Measurements from ENCODE around the gene TWF2. TPM values are rescaled to one million over a fixed set of nuclear protein-coding genes. Genes with fewer than 3 reads are reported as not detected.
A peak's percentile ranks its signal among the peaks of the same experiment; 100 is the strongest.

Gene TWF2
- total and polyA plus RNA-seq, 2 donors from 2014 or later = 44.0 to 59.9 TPM

DNA sequence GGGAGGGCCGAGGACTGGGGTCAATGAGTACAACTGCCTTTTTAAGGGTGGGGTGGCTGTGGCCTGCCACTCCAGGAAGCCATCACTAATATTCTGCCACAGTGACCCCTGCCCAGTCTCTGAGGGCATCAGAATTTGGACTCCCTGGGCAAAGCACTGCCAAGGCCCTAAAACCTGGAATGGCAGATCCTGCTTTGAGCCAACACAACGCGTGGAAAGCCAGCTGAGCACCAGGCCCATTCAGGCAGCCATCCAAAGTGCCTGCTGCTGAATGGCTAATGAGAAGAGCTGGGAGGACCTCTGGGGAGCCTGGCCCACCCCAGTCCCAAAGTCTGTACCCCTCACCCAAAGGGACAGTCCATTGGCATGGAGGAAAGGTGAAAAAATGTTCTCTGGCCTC lies 5.0 kb downstream of the TWF2 start:
- peaks cover 3 to 25% (median 13%) of the 10 kb centered on the region in 3 donors for H3K4me1 ChIP-seq (ENCODE audit: control insufficient read depth in 2 of 3, insufficient read depth in 2 of 3, low read depth in 1 of 3, low read length in 3 of 3)
- no peaks in the 10 kb centered on the region for H3K27me3 ChIP-seq (ENCODE audit: control insufficient read depth, insufficient read depth, low read length)
- TF ChIP-seq, protein P1, sequence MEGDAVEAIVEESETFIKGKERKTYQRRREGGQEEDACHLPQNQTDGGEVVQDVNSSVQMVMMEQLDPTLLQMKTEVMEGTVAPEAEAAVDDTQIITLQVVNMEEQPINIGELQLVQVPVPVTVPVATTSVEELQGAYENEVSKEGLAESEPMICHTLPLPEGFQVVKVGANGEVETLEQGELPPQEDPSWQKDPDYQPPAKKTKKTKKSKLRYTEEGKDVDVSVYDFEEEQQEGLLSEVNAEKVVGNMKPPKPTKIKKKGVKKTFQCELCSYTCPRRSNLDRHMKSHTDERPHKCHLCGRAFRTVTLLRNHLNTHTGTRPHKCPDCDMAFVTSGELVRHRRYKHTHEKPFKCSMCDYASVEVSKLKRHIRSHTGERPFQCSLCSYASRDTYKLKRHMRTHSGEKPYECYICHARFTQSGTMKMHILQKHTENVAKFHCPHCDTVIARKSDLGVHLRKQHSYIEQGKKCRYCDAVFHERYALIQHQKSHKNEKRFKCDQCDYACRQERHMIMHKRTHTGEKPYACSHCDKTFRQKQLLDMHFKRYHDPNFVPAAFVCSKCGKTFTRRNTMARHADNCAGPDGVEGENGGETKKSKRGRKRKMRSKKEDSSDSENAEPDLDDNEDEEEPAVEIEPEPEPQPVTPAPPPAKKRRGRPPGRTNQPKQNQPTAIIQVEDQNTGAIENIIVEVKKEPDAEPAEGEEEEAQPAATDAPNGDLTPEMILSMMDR (IDR thresholded peaks at IDR 0.05; ENCODE audit: borderline replicate concordance, extremely low read depth, insufficient read depth) = no peak
- H3K9ac ChIP-seq (ENCODE audit: low read length in 3 of 3) = no peak overlapping the region
- intact Hi-C loops (cut with DNase I) = no loop called here
- H3K36me3 ChIP-seq (ENCODE audit: control insufficient read depth in 2 of 3, insufficient read depth in 3 of 3, low read length in 3 of 3) = peaks cover 0 to 17% (median 14%) of the 10 kb centered on the region in 3 donors
- no peaks in the 10 kb centered on the region for H3K9me3 ChIP-seq (ENCODE audit: control insufficient read depth in 2 of 3, insufficient read depth in 1 of 3, low read length in 3 of 3)
- peak in 1 of 5 donors; percentile 7 for DNase-seq
- no peak overlapping the region for H3K4me3 ChIP-seq (ENCODE audit: low read length in 3 of 3)
- no peak overlapping the region for H3K27ac ChIP-seq (ENCODE audit: low read depth in 2 of 2, low read length in 2 of 2)
- FAIRE-seq = no peak

DNA sequence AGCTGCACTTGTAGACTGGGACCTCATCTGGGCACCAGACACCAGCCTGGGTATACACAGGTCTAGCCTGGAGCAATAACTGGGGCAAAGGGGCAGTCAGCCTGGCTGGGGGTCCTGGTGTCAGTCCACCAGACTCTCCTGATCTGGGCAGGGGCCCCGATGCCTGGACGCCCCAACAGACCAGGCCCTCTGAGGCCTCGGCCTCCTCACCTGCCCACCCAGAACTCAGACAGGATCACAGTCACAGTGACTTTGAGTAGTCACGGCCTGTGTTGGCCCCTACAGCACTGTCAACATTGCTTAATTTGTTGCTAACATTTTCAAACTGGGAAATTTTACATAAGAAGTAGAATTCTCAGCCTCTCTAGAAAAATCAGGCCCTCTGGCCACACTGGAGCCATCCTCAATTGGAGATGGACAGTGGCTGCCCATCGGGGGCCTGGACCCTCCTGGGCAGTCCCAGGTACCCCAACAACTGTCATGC lies 5.8 kb downstream of the TWF2 start:
- Histone ChIP-seq H3K4me3 (ENCODE audit: low read length in 3 of 3) (no peak overlapping the region), H3K27ac (ENCODE audit: low read depth in 2 of 2, low read length in 2 of 2) (no peak overlapping the region), H3K27me3 (ENCODE audit: control insufficient read depth, insufficient read depth, low read length) (no peaks in the 10 kb centered on the region), H3K36me3 (ENCODE audit: control insufficient read depth in 2 of 3, insufficient read depth in 3 of 3, low read length in 3 of 3) (peaks cover 0 to 19% (median 14%) of the 10 kb centered on the region in 3 donors), H3K9me3 (ENCODE audit: control insufficient read depth in 2 of 3, insufficient read depth in 1 of 3, low read length in 3 of 3) (no peaks in the 10 kb centered on the region), H3K9ac (ENCODE audit: low read length in 3 of 3) (no peak overlapping the region), H3K4me1 (ENCODE audit: control insufficient read depth in 2 of 3, insufficient read depth in 2 of 3, low read depth in 1 of 3, low read length in 3 of 3) (peaks cover under 1 to 21% (median 9%) of the 10 kb centered on the region in 3 donors)
- FAIRE-seq = no peak
- intact Hi-C loops (cut with DNase I) = no loop called here
- peak in 1 of 5 donors; percentile 4 for DNase-seq
- TF ChIP-seq, protein P1 (IDR thresholded peaks at IDR 0.05; ENCODE audit: borderline replicate concordance, extremely low read depth, insufficient read depth) = no peak

DNA sequence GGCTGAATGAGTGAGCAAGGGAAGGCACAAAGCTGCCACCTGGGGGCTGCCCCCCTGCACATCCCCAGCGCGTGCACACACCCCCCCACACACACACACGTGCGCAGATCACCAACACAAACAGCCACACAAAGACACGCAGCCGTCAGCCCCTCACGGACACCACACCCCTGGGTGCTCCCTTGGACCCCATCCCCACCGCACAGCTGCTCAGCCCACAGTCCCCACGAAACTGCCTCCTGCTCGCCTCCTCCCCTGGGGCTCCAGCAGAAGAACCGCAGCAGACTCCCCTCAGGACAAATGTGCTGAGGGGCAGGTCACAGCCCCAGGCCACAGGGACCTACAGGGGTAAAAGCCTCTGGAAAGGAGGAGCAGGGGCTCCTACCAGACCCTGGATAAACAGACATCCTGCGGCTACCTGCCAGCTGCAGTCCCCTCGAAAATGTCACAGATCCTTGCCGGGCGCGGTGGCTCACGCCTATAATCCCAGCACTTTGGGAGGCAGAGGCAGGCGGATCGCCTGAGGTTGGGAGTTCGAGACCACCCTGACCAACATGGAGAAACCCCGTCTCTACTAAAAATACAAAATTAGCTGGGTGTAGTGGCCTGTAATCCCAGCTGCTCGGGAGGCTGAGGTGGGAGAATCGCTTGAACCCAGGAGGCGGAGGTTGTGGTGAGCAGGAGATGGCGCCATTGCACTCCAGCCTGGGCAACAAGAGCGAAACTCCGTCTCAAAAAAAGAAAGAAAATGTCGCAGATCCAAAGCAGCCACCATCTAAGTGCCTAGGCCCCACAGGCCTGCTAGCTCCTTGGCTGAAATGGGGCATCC lies 6.5 kb downstream of the TWF2 start:
- H3K9me3 ChIP-seq (ENCODE audit: control insufficient read depth in 2 of 3, insufficient read depth in 1 of 3, low read length in 3 of 3) = no peaks in the 10 kb centered on the region
- H3K27me3 ChIP-seq (ENCODE audit: control insufficient read depth, insufficient read depth, low read length) = no peaks in the 10 kb centered on the region
- TF ChIP-seq, protein P1 (IDR thresholded peaks at IDR 0.05; ENCODE audit: borderline replicate concordance, extremely low read depth, insufficient read depth) = no peak
- H3K36me3 ChIP-seq (ENCODE audit: control insufficient read depth in 2 of 3, insufficient read depth in 3 of 3, low read length in 3 of 3) = peaks cover 0 to 19% (median 14%) of the 10 kb centered on the region in 3 donors
- intact Hi-C loops (cut with DNase I) = no loop called here
- peaks cover 0 to 15% (median 4%) of the 10 kb centered on the region in 3 donors for H3K4me1 ChIP-seq (ENCODE audit: control insufficient read depth in 2 of 3, insufficient read depth in 2 of 3, low read depth in 1 of 3, low read length in 3 of 3)
- H3K9ac ChIP-seq (ENCODE audit: low read length in 3 of 3) = no peak overlapping the region
- H3K27ac ChIP-seq (ENCODE audit: low read depth in 2 of 2, low read length in 2 of 2) = no peak overlapping the region
- peak in 1 of 5 donors; percentile 42 for DNase-seq
- no peak for FAIRE-seq
- H3K4me3 ChIP-seq (ENCODE audit: low read length in 3 of 3) = no peak overlapping the region
